ENCODE data around the gene RPS6KA2.
A peak's percentile ranks its signal among the peaks of the same experiment; 100 is the strongest.
"Not testable (repeated sequence)": the region's sequence is repeated elsewhere in the genome, so short reads cannot be mapped to it uniquely, and the experiment has no call there.

Gene RPS6KA2

GRCh38 chr6:166529586-166529985 lies 97.5 kb downstream of the RPS6KA2 start:
- DNase-seq (ENCODE audit: low spot score): no peak

- not testable (repeated sequence) for DNase-seq (ENCODE audit: low spot score)
These were observed 98.0 kb downstream of the RPS6KA2 start for GRCh38 chr6:166529058-166529457.

- DNase-seq (ENCODE audit: low spot score): no peak
These were observed 99.2 kb downstream of the RPS6KA2 start for GRCh38 chr6:166527849-166528248.

- DNase-seq (ENCODE audit: low spot score): no peak
These were observed 100.1 kb downstream of the RPS6KA2 start for GRCh38 chr6:166526937-166527336.

- no peak for DNase-seq (ENCODE audit: low spot score)
These were observed 101.5 kb downstream of the RPS6KA2 start for GRCh38 chr6:166525567-166525966.

GRCh38 chr6:166523782-166524559 lies 103.1 kb downstream of the RPS6KA2 start:
- DNase-seq (ENCODE audit: low spot score): no peak

GRCh38 chr6:166520905-166521834 lies 105.9 kb downstream of the RPS6KA2 start:
- DNase-seq (ENCODE audit: low spot score): no peak

GRCh38 chr6:166516251-166516884 lies 110.7 kb downstream of the RPS6KA2 start:
- DNase-seq (ENCODE audit: low spot score): no peak

GRCh38 chr6:166515072-166515810 lies 111.8 kb downstream of the RPS6KA2 start:
- DNase-seq (ENCODE audit: low spot score): peak; percentile 79

GRCh38 chr6:166514196-166514595 lies 112.9 kb downstream of the RPS6KA2 start:
- DNase-seq (ENCODE audit: low spot score): no peak

- DNase-seq (ENCODE audit: low spot score): no peak
These were observed 114.5 kb downstream of the RPS6KA2 start for GRCh38 chr6:166512567-166512966.

GRCh38 chr6:166511316-166511715 lies 115.7 kb downstream of the RPS6KA2 start:
- DNase-seq (ENCODE audit: low spot score): no peak

GRCh38 chr6:166509193-166509592 lies 117.9 kb downstream of the RPS6KA2 start:
- no peak for DNase-seq (ENCODE audit: low spot score)

- no peak for DNase-seq (ENCODE audit: low spot score)
These were observed 118.3 kb downstream of the RPS6KA2 start for GRCh38 chr6:166508726-166509125.

- DNase-seq (ENCODE audit: low spot score): no peak
These were observed 119.1 kb downstream of the RPS6KA2 start for GRCh38 chr6:166507809-166508564.

GRCh38 chr6:166507380-166507779 lies 119.7 kb downstream of the RPS6KA2 start:
- no peak for DNase-seq (ENCODE audit: low spot score)

- no peak for DNase-seq (ENCODE audit: low spot score)
These were observed 121.7 kb downstream of the RPS6KA2 start for GRCh38 chr6:166505133-166505905.

- no peak for DNase-seq (ENCODE audit: low spot score)
These were observed 123.0 kb downstream of the RPS6KA2 start for GRCh38 chr6:166504100-166504499.

- no peak for DNase-seq (ENCODE audit: low spot score)
These were observed 123.8 kb downstream of the RPS6KA2 start for GRCh38 chr6:166503167-166503744.

GRCh38 chr6:166502453-166502852 lies 124.6 kb downstream of the RPS6KA2 start:
- DNase-seq (ENCODE audit: low spot score): no peak

Data from RKO (cell line).